SU-DHL-6 (cell line): ENCODE results near the gene PRRG2.

Experiments
- H2AFZ ChIP-seq: fragments of 200-600 bp; sonication (generic); 2 replicates; pipeline ENCODE4 v1.6.1; 2014; ENCODE audit warnings: low read depth, mild to moderate bottlenecking, moderate library complexity, mixed read lengths, antibody characterized with exemption, low read length; ENCODE audit not compliant: severe bottlenecking
- H3F3A ChIP-seq: fragments of 200-600 bp; shearing (Covaris generic); 2 replicates; pipeline ENCODE4 v1.6.0; 2016; ENCODE audit warnings: antibody characterized with exemption, mild to moderate bottlenecking; ENCODE audit not compliant: insufficient read depth
- H3K27ac ChIP-seq: fragments of 200-600 bp; sonication (generic); 2 replicates; pipeline ENCODE4 v1.5.1; 2016; ENCODE audit warnings: low read depth, mild to moderate bottlenecking, low read length, moderate library complexity, mixed read lengths
- H3K27me3 ChIP-seq: fragments of 200-600 bp; sonication (generic), shearing (Covaris generic); 2 replicates; pipeline ENCODE4 v1.6.0; 2014; ENCODE audit warnings: mild to moderate bottlenecking, low read length
- H3K36me3 ChIP-seq: fragments of 200-600 bp; sonication (generic); 2 replicates; pipeline ENCODE4 v1.6.1; 2014; ENCODE audit warnings: mild to moderate bottlenecking, low read length, mixed read lengths
- H3K4me2 ChIP-seq: fragments of 300-600, 200-600 bp; shearing (Covaris generic), sonication (generic); 2 replicates; pipeline ENCODE4 v1.6.0; 2014; ENCODE audit warnings: low read length, low read depth, mild to moderate bottlenecking; ENCODE audit not compliant: poor library complexity, severe bottlenecking
- H3K4me3 ChIP-seq: fragments of 200-600 bp; sonication (generic); 2 replicates; pipeline ENCODE4 v1.5.1; 2014; ENCODE audit warnings: antibody characterized with exemption, low read length, mild to moderate bottlenecking, mixed read lengths; ENCODE audit not compliant: insufficient read depth, poor library complexity, severe bottlenecking
- H3K79me2 ChIP-seq: fragments of 200-600 bp; sonication (generic); 2 replicates; pipeline ENCODE4 v1.6.1; 2014; ENCODE audit warnings: mild to moderate bottlenecking, low read length, moderate library complexity; ENCODE audit not compliant: insufficient read depth
- H3K9ac ChIP-seq: fragments of 200-600 bp; sonication (generic); 2 replicates; pipeline ENCODE4 v1.7.0; 2014; ENCODE audit warnings: mild to moderate bottlenecking, low read length
- H3K9me2 ChIP-seq: fragments of 200-600 bp; sonication (generic); replicated peaks from 2 replicates; pipeline ENCODE4 v1.6.1; 2014; ENCODE audit warnings: low read length; ENCODE audit not compliant: insufficient read depth
- H3K9me3 ChIP-seq: fragments of 200-600 bp; sonication (generic); 2 replicates; pipeline ENCODE4 v1.6.1; 2014; ENCODE audit warnings: low read length, mixed read lengths; ENCODE audit not compliant: insufficient read depth
- H4K20me1 ChIP-seq: fragments of 200-600 bp; sonication (generic); 2 replicates; pipeline ENCODE4 v1.6.1; 2014; ENCODE audit warnings: low read depth, mild to moderate bottlenecking, antibody characterized with exemption, low read length, moderate library complexity, mixed read lengths
- CTCF ChIP-seq: fragments of 200-600 bp; sonication (generic); IDR thresholded peaks from one replicate; pipeline ENCODE4 v1.5.1; 2017; ENCODE audit warnings: antibody characterized with exemption, mild to moderate bottlenecking, low read length, moderate library complexity; ENCODE audit not compliant: insufficient read depth, poor library complexity, severe bottlenecking
- EZH2phosphoT487 ChIP-seq: fragments of 200-600 bp; sonication (generic), shearing (Covaris generic); conservative IDR thresholded peaks from 2 replicates; pipeline ENCODE4 v1.6.1; 2018; ENCODE audit warnings: mild to moderate bottlenecking, antibody characterized with exemption, low read length, moderate library complexity, mixed read lengths

Gene PRRG2

GRCh38 chr19:49579947-49580263, 1.2 kb upstream of the PRRG2 start:
- Histone ChIP-seq H4K20me1 (no peaks in the 10 kb centered on the region), H3K9me3 (no peaks in the 10 kb centered on the region), H3K27me3 (no peaks in the 10 kb centered on the region), H3K9me2 (no peaks in the 10 kb centered on the region), H3F3A (peaks cover 7% of the 10 kb centered on the region; the same call in 1 of the 2 replicates), H3K27ac (peak overlapping the region; percentile 26), H3K79me2 (peaks cover 35% of the 10 kb centered on the region), H3K4me3 (peak overlapping the region; percentile 93), H3K4me2 (peak overlapping the region; percentile 93), H2AFZ (peak overlapping the region; percentile 11), H3K36me3 (0 out of 2 replicates have a peak, but pooled peaks cover 4% of the 10 kb centered on the region), H3K9ac (peak overlapping the region; percentile 88)
- no peak for TF ChIP-seq CTCF
- no peak for TF ChIP-seq EZH2phosphoT487

- H3K4me3 ChIP-seq: peak within 1 kb of the TSS; percentile 93
- H3K4me2 ChIP-seq: peak within 1 kb of the TSS; percentile 93
- no peaks in the 10 kb centered on the region for H3K27me3 ChIP-seq
- no peaks in the 10 kb centered on the region for H4K20me1 ChIP-seq
- H3K9me3 ChIP-seq: no peaks in the 10 kb centered on the region
- no peaks in the 10 kb centered on the region for H3K9me2 ChIP-seq
- H3K36me3 ChIP-seq: 0 out of 2 replicates have a peak, but pooled peaks cover 4% of the 10 kb centered on the region
- H3K79me2 ChIP-seq: peaks cover 31% of the 10 kb centered on the region
- peak within 1 kb of the TSS; percentile 26 for H3K27ac ChIP-seq
- H3K9ac ChIP-seq: peak within 1 kb of the TSS; percentile 88
- TF ChIP-seq CTCF (no peak), EZH2phosphoT487 (no peak)
- peaks cover 7% of the 10 kb centered on the region; the same call in 1 of the 2 replicates for H3F3A ChIP-seq
- peak within 1 kb of the TSS; percentile 84 for H2AFZ ChIP-seq
Measured at GRCh38 chr19:49580264-49581006, 681 bp upstream of the PRRG2 start, which contains the start of gene NOSIP. TSS of gene NOSIP (minus strand) at chr19:49580556. CDS start at chr19:49560691, 19,865 bp downstream.

DNA sequence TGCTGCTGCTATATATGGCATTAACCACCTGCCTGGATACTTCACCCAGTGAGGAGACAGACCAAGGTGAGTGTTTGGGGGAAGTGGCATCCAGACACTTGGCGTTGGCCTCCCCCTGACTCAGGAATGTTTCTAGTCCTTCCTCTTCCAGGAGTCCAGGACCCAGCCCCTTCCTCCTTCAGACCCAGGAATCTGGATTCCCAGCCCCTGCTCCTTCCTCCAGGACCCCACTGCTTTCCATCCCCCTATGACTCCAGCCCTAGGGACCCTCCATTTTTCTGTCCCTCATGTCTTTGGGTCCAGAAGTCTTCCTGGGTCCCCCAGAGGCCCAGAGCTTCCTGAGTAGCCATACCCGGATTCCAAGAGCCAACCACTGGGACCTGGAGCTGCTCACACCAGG, 2.1 kb downstream of the PRRG2 start:
- TF ChIP-seq EZH2phosphoT487 (no peak), CTCF (no peak)
- no peaks in the 10 kb centered on the region for H4K20me1 ChIP-seq
- peaks cover 16% of the 10 kb centered on the region for H3K79me2 ChIP-seq
- peaks cover 4% of the 10 kb centered on the region; the same call in 1 of the 2 replicates for H3F3A ChIP-seq
- no peak overlapping the region for H3K9ac ChIP-seq
- no peak overlapping the region for H3K27ac ChIP-seq
- no peak overlapping the region for H3K4me2 ChIP-seq
- H3K36me3 ChIP-seq: no peaks in the 10 kb centered on the region
- H3K9me3 ChIP-seq: no peaks in the 10 kb centered on the region
- H3K27me3 ChIP-seq: no peaks in the 10 kb centered on the region
- no peak overlapping the region for H2AFZ ChIP-seq
- no peaks in the 10 kb centered on the region for H3K9me2 ChIP-seq
- no peak overlapping the region for H3K4me3 ChIP-seq
